ENCODE measurements around the gene CENPP.

Gene CENPP

GRCh38 chr9:92378865-92379560, 53.3 kb downstream of the CENPP start:
- peak; percentile 72 for FAIRE-seq
- no peak for DNase-seq (ENCODE audit: insufficient read length, low spot score)
- TF ChIP-seq POLR2A (IDR thresholded peaks at IDR 0.05; ENCODE audit: low read depth, low read length), result no peak

DNA sequence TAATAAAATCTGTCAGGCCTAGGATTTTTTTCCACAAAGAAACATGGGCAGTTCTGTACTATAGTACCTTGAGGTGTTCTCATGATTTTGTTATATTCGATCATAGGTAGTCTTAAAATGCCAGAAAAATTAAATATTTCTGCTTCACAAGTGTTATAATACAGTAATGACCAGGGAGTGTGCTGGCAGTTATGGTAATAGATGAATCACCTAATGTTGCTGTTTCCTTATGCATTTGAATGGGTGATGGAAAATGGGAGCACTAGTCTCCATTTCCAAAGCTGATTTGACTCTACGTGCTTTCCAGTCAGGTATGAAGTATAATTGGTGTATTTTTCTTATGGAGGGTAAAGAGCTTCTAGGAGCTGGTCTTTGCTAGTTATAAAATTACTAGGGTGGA, 54.9 kb downstream of the CENPP start:
- FAIRE-seq, result peak; percentile 94
- no peak for DNase-seq (ENCODE audit: insufficient read length, low spot score)
- TF ChIP-seq POLR2A (IDR thresholded peaks at IDR 0.05; ENCODE audit: low read depth, low read length), result no peak

DNA sequence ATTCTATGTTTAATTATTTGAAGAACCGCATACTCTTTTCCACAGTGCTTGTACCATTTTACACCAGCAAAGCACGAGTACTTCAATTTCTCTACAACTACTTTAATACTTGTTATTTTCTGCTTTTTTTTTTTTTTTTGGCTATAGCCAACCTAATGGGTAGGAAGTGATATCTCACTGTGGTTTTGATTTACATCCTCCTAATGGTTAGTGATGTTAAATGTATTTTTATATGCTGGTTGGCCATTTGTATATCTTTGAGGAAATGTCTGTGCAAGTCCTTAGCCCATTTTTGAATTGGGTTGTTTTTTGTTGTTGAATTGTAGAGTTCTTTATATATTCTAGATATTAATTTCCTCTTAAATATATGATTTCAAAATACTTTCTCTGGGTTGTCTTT, 56.0 kb downstream of the CENPP start:
- FAIRE-seq, result peak; percentile 62
- no peak for TF ChIP-seq POLR2A (IDR thresholded peaks at IDR 0.05; ENCODE audit: low read depth, low read length)
- no peak for DNase-seq (ENCODE audit: insufficient read length, low spot score)

DNA sequence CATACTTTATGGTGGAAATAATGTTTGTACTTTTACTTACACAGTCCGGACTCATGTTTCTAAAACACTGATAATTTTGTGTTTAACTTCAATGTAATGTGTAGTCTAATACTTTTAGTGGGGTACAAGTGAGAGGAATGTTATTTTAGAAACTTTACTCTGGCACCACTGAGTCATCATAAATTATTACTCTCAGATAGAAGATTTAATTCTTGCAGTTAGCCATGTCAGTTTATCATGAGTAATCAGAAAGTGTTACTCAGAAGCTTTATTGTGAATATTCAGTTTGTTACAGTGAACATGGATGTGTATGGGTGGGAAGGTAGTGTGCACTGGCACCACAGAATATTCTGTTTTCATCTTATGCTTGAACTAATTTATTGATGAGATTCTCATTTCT, 58.6 kb downstream of the CENPP start:
- DNase-seq (ENCODE audit: insufficient read length, low spot score) (no peak), FAIRE-seq (peak; percentile 96)
- TF ChIP-seq POLR2A (IDR thresholded peaks at IDR 0.05; ENCODE audit: low read depth, low read length), result no peak

DNA sequence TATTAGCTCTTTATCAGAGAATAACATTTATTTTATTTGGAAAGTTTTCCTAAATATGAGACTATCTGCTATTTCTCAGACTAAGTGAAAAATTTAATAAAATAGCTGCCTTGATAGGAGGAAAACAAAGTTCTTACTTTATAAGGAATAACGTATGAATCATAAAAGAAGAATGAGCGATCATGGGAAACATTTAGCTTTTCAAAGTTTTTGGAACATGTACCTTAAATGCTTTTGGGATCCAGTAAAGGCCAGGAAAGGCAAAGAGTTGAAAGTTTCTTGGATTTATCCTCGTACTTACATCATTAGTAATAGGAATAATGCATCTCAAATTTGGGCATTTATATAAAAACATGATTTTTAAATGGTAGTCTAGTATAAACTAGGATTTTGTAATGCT, 59.2 kb downstream of the CENPP start:
- DNase-seq (ENCODE audit: insufficient read length, low spot score), result no peak
- no peak for FAIRE-seq
- TF ChIP-seq POLR2A (IDR thresholded peaks at IDR 0.05; ENCODE audit: low read depth, low read length), result no peak

DNA sequence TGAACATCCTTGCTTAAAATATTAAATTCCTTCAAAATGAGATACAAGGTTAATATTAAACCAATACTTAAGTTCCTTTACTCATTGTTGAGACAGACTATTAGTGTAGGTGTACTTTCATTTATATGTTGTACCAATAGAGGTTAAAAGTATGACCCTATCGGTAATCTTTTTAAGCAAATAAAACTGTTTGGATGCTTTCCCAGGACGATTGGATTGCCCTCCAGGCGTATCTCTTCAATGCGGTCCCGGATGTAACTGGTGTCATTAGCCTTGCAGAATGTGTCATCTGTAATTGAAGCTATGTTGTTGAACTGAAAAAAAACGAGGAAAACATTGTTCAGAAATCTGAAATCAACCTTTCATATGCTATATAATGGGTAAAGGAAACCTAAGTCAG, 59.7 kb downstream of the CENPP start:
- TF ChIP-seq POLR2A (IDR thresholded peaks at IDR 0.05; ENCODE audit: low read depth, low read length), result no peak
- no peak for DNase-seq (ENCODE audit: insufficient read length, low spot score)
- FAIRE-seq, result peak; percentile 90

DNA sequence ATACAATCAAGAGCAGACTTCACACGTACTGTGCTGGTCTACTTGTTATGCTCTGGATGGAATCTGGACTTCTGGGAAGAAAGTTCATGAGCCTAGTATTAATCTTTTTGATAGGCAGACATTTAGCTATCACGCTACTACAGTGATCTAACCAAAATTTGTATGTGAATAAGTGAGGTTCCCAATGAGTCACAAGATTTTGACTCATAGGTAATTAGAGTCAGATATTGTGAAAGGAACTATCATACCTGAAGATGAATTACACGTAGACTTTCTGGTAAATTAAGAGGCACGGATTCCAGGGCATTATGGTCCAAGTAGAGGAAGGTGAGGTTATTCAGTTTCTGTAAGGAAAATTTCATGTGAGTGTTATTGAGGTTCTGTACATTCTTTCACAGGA, 60.2 kb downstream of the CENPP start:
- DNase-seq (ENCODE audit: insufficient read length, low spot score), result no peak
- no peak for FAIRE-seq

DNA sequence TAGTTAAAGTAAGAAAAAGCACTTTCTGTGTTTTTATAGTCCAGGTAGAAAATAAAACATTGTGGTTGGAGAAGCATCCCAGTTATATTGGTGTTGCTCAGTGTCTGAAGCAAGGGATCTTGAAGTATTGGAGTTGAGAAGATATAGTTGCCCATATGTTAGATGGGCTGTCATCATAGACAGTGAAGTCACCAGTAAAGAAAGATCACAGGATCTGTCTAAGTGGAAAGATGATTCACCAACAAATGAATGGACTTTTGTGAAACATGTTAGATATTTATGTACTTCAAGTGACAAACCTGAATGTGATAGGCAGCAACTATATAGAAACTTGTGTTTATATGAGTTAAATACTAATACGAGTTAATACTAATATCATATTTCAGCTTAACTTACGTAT, 66.9 kb downstream of the CENPP start:
- TF ChIP-seq POLR2A (IDR thresholded peaks at IDR 0.05; ENCODE audit: low read depth, low read length), result no peak

More for the DNA sequence above, 60.2 kb downstream of the CENPP start:
- no peak for TF ChIP-seq POLR2A (IDR thresholded peaks at IDR 0.05; ENCODE audit: low read depth, low read length)

GRCh38 chr9:92393686-92394085, 67.9 kb downstream of the CENPP start:
- DNase-seq (ENCODE audit: insufficient read length, low spot score) (no peak), FAIRE-seq (peak; percentile 87)
- TF ChIP-seq POLR2A (IDR thresholded peaks at IDR 0.05; ENCODE audit: low read depth, low read length), result no peak

More for the DNA sequence above, 66.9 kb downstream of the CENPP start:
- FAIRE-seq, result peak; percentile 90
- DNase-seq (ENCODE audit: insufficient read length, low spot score), result peak; percentile 9

GRCh38 chr9:92395617-92396016, 69.9 kb downstream of the CENPP start:
- no peak for DNase-seq (ENCODE audit: insufficient read length, low spot score)
- TF ChIP-seq POLR2A (IDR thresholded peaks at IDR 0.05; ENCODE audit: low read depth, low read length), result no peak
- FAIRE-seq, result peak; percentile 43

DNA sequence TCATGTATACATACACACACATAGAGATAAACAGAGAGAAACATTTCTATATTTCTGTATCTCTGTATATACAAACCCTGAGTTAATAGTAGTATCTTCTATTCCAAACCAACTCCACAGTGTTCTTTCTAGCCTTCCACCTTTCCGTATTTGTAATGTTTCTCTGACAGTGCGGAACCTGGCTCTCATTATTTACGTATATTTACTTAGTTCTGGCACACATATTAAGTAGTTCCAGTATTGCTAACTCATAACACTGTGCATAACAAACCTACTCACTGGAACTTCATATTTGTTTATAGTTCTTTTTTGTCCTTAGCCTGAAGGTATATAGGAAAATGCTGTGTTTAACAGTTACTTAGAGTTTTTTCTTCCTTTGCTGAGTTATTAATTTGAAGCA, 72.1 kb downstream of the CENPP start:
- DNase-seq (ENCODE audit: insufficient read length, low spot score), result no peak
- peak; percentile 68 for FAIRE-seq
- TF ChIP-seq POLR2A (IDR thresholded peaks at IDR 0.05; ENCODE audit: low read depth, low read length), result no peak

GRCh38 chr9:92402360-92402759, 76.6 kb downstream of the CENPP start:
- DNase-seq (ENCODE audit: insufficient read length, low spot score) (no peak), FAIRE-seq (peak; percentile 91)

GRCh38 chr9:92402826-92403745, 77.3 kb downstream of the CENPP start:
- no peak for TF ChIP-seq POLR2A (IDR thresholded peaks at IDR 0.05; ENCODE audit: low read depth, low read length)
- peak; percentile 65 for FAIRE-seq

More at GRCh38 chr9:92402360-92402759, 76.6 kb downstream of the CENPP start:
- TF ChIP-seq POLR2A (IDR thresholded peaks at IDR 0.05; ENCODE audit: low read depth, low read length), result no peak

GRCh38 chr9:92404042-92404836, 78.5 kb downstream of the CENPP start, which contains the start of gene OGN:
Gene OGN (minus strand): TSS chr9:92404578. CDS start chr9:92403407, 1,171 bp downstream.
- no peak for DNase-seq (ENCODE audit: insufficient read length, low spot score)
- FAIRE-seq, result peak; percentile 76
- no peak for TF ChIP-seq POLR2A (IDR thresholded peaks at IDR 0.05; ENCODE audit: low read depth, low read length)

More at GRCh38 chr9:92402826-92403745, 77.3 kb downstream of the CENPP start:
- DNase-seq (ENCODE audit: insufficient read length, low spot score), result no peak

All from H54 (cell line).